SK-N-SH treated with all-trans-retinoic acid at 6 μM for 48 hours (cell line): ENCODE results near the gene HOXC4.

Source experiments
- ATAC-seq: fragments of 200-7000 bp; cut with Tn5 transposase; 3 replicates; pipeline ENCODE4 v1.9.1; 2020; ENCODE audit warnings: mild to moderate bottlenecking, moderate library complexity
- ARNTL ChIP-seq: fragments of 450-650 bp; formaldehyde crosslinking; IDR thresholded peaks from 2 replicates; pipeline ENCODE4 v1.5.0; 2020; ENCODE audit warnings: low read depth, mild to moderate bottlenecking, moderate library complexity, borderline replicate concordance
- BACH2 ChIP-seq: fragments of 250-450 bp; sonication (Bioruptor Pico); IDR thresholded peaks from 2 replicates; pipeline ENCODE4 v1.9.0; 2021; ENCODE audit warnings: mild to moderate bottlenecking, borderline replicate concordance
- CSDC2 ChIP-seq: fragments of 250-450 bp; sonication (Bioruptor Pico); IDR thresholded peaks from 2 replicates; pipeline ENCODE4 v1.5.0; 2020; ENCODE audit warnings: mild to moderate bottlenecking, moderate library complexity
- ESRRG ChIP-seq: fragments of 250-450 bp; sonication (Bioruptor Pico); IDR thresholded peaks from 2 replicates; pipeline ENCODE4 v1.6.1; 2021; ENCODE audit warnings: mild to moderate bottlenecking
- GLIS3 ChIP-seq: fragments of 250-450 bp; sonication (Bioruptor Pico); IDR thresholded peaks from 2 replicates; pipeline ENCODE4 v1.5.0; 2020; ENCODE audit warnings: mild to moderate bottlenecking, moderate library complexity
- OSR1 ChIP-seq: fragments of 250-450 bp; sonication (Bioruptor Pico); IDR thresholded peaks from 2 replicates; pipeline ENCODE4 v1.8.0; 2022; ENCODE audit warnings: moderate library complexity, mild to moderate bottlenecking, inconsistent platforms
- PPARA ChIP-seq: fragments of 250-450 bp; sonication (Bioruptor Pico); IDR thresholded peaks from 2 replicates; pipeline ENCODE4 v1.5.0; 2020; ENCODE audit warnings: mild to moderate bottlenecking, borderline replicate concordance
- RARB ChIP-seq: fragments of 250-450 bp; sonication (Bioruptor Pico); IDR thresholded peaks from 2 replicates; pipeline ENCODE4 v1.8.0; 2021; ENCODE audit warnings: mild to moderate bottlenecking, moderate library complexity
- SNAI2 ChIP-seq: fragments of 250-450 bp; sonication (Bioruptor Pico); IDR thresholded peaks from 2 replicates; pipeline ENCODE4 v1.5.0; 2020; ENCODE audit warnings: mild to moderate bottlenecking, moderate library complexity
- TCF4 ChIP-seq: fragments of 250-450 bp; sonication (Bioruptor Pico); IDR thresholded peaks from 2 replicates; pipeline ENCODE4 v1.8.0; 2021; ENCODE audit warnings: mild to moderate bottlenecking, moderate library complexity, borderline replicate concordance
- TOX ChIP-seq: fragments of 250-450 bp; sonication (Bioruptor Pico); IDR thresholded peaks from 2 replicates; pipeline ENCODE4 v1.8.0; 2021; ENCODE audit warnings: mild to moderate bottlenecking, moderate library complexity, borderline replicate concordance
- ZC3H10 ChIP-seq: fragments of 250-450 bp; sonication (Bioruptor Pico); IDR thresholded peaks from 2 replicates; pipeline ENCODE4 v1.5.1; 2021; ENCODE audit warnings: mild to moderate bottlenecking, moderate library complexity
- ZFP3 ChIP-seq: fragments of 250-450 bp; sonication (Bioruptor Pico); IDR thresholded peaks from 2 replicates; pipeline ENCODE4 v1.5.0; 2020; ENCODE audit warnings: mild to moderate bottlenecking, moderate library complexity
- ZFP30 ChIP-seq: fragments of 450-650 bp; formaldehyde crosslinking; IDR thresholded peaks from 2 replicates; pipeline ENCODE4 v1.5.0; 2022; ENCODE audit warnings: mild to moderate bottlenecking, moderate library complexity
- ZNF565 ChIP-seq: fragments of 450-650 bp; formaldehyde crosslinking; conservative IDR thresholded peaks from 2 replicates; pipeline ENCODE4 v1.5.0; 2020; ENCODE audit warnings: low read depth, mild to moderate bottlenecking, moderate library complexity
- ZNF70 ChIP-seq: fragments of 450-650 bp; formaldehyde crosslinking; IDR thresholded peaks from 2 replicates; pipeline ENCODE4 v1.5.0; 2020; ENCODE audit warnings: mild to moderate bottlenecking, moderate library complexity
- ZNF8 ChIP-seq: fragments of 450-650 bp; formaldehyde crosslinking; IDR thresholded peaks from 2 replicates; pipeline ENCODE4 v1.5.0; 2020; ENCODE audit warnings: mild to moderate bottlenecking, moderate library complexity
- TF ChIP-seq, protein P1 (sequence below): fragments of 250-450 bp; sonication (Bioruptor Pico); IDR thresholded peaks from 2 replicates; pipeline ENCODE4 v1.5.1; 2020; ENCODE audit warnings: low read depth, mild to moderate bottlenecking, moderate library complexity
- TF ChIP-seq, protein P2 (sequence below): fragments of 250-450 bp; sonication (Bioruptor Pico); IDR thresholded peaks from 2 replicates; pipeline ENCODE4 v1.5.1; 2021; ENCODE audit warnings: mild to moderate bottlenecking, moderate library complexity
- TF ChIP-seq, protein P3 (sequence below): fragments of 250-450 bp; sonication (Bioruptor Pico); IDR thresholded peaks from 2 replicates; pipeline ENCODE4 v1.8.0; 2020; ENCODE audit warnings: mild to moderate bottlenecking, moderate library complexity, borderline replicate concordance
- TF ChIP-seq, protein P4 (sequence below): fragments of 250-450 bp; sonication (Bioruptor Pico); IDR thresholded peaks from 2 replicates; pipeline ENCODE4 v1.5.0; 2020; ENCODE audit warnings: mild to moderate bottlenecking, moderate library complexity
- TF ChIP-seq, protein P5 (sequence below): fragments of 250-450 bp; sonication (Bioruptor Pico); IDR thresholded peaks from 2 replicates; pipeline ENCODE4 v1.8.0; 2021; ENCODE audit warnings: low read depth, mild to moderate bottlenecking, moderate library complexity, borderline replicate concordance

HOXC4 gene

DNA sequence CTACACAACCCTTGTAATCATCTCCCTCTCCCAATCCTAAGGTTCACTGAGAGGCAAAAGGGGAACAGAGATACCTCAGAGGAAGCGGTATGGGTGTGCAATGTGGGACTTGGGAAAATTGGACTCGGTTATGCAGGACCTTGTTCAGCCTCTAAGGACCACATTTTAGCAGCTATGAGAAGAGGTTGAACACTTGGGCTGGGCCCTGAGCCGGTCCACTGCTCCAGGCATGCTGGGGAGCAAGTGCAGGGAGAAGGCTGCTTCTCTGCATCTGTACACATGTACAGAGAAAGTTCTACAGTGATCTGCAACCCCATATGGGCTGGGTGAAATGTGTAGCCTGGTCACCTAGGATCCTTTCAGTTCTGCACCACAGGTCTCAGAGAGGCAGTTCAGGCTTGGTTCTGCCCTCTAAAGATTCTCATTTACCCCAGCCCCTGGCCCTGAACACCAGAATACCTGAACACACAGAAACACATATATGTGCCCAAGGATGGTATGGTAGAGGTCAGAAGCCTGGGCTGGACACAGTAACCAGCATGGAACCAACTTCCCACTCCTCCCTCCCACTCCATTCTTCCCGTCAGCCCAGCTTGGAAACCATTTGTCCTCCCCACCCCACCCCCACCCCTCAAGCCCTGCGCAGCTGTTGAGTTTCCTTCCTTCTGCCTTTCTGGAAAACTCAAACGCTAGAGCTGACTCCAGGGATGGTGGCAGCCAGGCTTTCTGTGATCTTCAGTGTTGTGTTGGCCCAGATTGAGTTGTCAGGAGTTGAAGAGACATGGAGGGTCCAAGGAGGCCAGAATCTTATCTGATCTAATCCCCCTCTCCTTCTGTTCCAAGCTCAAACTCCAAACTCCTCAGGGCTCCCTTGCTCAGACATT, 10.4 kb upstream of the HOXC4 start:
- TF ChIP-seq, protein P1, sequence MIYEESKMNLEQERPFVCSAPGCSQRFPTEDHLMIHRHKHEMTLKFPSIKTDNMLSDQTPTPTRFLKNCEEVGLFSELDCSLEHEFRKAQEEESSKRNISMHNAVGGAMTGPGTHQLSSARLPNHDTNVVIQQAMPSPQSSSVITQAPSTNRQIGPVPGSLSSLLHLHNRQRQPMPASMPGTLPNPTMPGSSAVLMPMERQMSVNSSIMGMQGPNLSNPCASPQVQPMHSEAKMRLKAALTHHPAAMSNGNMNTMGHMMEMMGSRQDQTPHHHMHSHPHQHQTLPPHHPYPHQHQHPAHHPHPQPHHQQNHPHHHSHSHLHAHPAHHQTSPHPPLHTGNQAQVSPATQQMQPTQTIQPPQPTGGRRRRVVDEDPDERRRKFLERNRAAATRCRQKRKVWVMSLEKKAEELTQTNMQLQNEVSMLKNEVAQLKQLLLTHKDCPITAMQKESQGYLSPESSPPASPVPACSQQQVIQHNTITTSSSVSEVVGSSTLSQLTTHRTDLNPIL (CRISPR knock-in tag), result no peak
- no peak for TF ChIP-seq ZNF565 (CRISPR knock-in tag)
- TF ChIP-seq, all 23 proteins: peak for 0
- ATAC-seq, result no peak

DNA sequence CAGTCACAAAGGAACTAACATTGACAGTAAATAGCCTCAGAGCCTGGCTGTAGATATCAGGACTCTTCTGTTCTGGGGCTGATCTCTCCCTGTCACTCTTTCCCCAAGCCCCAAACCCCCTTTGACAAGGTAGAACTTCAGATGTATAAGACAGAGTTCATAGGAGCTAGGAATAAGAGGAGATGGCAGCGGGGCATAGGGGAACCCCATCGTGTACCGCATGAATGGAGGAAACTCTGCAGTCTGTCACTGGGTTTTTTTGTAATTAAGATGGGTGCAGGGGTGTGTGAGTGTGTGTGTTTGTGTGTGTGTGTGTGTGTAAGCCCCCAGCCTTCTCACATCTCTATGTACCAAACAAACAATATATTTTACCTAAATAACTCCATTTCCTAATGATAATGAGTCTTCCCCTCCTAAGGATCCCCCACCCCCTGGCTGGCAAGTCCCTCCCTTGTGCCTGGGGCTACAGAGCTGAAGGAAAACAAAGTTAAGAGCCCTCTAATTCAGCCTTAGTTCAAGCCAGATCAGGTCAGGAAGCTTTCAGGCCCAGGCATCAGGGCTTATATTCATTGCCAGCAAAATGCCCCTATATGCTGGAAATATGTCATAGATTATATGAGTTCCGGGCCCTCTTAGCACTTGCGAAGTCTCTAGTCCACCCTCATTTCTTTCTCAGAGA, 9.1 kb upstream of the HOXC4 start:
- no peak for ATAC-seq
- no peak for TF ChIP-seq ARNTL (CRISPR knock-in tag)
- no peak for TF ChIP-seq ZFP30 (CRISPR knock-in tag)
- TF ChIP-seq TCF4 (CRISPR knock-in tag), result no peak
- no peak for TF ChIP-seq ZNF565 (CRISPR knock-in tag)
- TF ChIP-seq, protein P2, sequence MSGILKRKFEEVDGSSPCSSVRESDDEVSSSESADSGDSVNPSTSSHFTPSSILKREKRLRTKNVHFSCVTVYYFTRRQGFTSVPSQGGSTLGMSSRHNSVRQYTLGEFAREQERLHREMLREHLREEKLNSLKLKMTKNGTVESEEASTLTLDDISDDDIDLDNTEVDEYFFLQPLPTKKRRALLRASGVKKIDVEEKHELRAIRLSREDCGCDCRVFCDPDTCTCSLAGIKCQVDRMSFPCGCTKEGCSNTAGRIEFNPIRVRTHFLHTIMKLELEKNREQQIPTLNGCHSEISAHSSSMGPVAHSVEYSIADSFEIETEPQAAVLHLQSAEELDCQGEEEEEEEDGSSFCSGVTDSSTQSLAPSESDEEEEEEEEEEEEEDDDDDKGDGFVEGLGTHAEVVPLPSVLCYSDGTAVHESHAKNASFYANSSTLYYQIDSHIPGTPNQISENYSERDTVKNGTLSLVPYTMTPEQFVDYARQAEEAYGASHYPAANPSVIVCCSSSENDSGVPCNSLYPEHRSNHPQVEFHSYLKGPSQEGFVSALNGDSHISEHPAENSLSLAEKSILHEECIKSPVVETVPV (CRISPR knock-in tag), result no peak
- no peak for TF ChIP-seq ZNF8 (CRISPR knock-in tag)
- no peak for TF ChIP-seq TOX (CRISPR knock-in tag)
- TF ChIP-seq SNAI2 (CRISPR knock-in tag), result no peak
- no peak for TF ChIP-seq ZNF70
- TF ChIP-seq, protein P3, sequence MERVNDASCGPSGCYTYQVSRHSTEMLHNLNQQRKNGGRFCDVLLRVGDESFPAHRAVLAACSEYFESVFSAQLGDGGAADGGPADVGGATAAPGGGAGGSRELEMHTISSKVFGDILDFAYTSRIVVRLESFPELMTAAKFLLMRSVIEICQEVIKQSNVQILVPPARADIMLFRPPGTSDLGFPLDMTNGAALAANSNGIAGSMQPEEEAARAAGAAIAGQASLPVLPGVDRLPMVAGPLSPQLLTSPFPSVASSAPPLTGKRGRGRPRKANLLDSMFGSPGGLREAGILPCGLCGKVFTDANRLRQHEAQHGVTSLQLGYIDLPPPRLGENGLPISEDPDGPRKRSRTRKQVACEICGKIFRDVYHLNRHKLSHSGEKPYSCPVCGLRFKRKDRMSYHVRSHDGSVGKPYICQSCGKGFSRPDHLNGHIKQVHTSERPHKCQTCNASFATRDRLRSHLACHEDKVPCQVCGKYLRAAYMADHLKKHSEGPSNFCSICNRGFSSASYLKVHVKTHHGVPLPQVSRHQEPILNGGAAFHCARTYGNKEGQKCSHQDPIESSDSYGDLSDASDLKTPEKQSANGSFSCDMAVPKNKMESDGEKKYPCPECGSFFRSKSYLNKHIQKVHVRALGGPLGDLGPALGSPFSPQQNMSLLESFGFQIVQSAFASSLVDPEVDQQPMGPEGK (CRISPR knock-in tag), result no peak
- TF ChIP-seq CSDC2, result no peak
- no peak for TF ChIP-seq GLIS3 (CRISPR knock-in tag)
- TF ChIP-seq BACH2, result no peak
- no peak for TF ChIP-seq OSR1
- TF ChIP-seq ESRRG, result no peak
- TF ChIP-seq PPARA (CRISPR knock-in tag), result no peak
- TF ChIP-seq, protein P4, sequence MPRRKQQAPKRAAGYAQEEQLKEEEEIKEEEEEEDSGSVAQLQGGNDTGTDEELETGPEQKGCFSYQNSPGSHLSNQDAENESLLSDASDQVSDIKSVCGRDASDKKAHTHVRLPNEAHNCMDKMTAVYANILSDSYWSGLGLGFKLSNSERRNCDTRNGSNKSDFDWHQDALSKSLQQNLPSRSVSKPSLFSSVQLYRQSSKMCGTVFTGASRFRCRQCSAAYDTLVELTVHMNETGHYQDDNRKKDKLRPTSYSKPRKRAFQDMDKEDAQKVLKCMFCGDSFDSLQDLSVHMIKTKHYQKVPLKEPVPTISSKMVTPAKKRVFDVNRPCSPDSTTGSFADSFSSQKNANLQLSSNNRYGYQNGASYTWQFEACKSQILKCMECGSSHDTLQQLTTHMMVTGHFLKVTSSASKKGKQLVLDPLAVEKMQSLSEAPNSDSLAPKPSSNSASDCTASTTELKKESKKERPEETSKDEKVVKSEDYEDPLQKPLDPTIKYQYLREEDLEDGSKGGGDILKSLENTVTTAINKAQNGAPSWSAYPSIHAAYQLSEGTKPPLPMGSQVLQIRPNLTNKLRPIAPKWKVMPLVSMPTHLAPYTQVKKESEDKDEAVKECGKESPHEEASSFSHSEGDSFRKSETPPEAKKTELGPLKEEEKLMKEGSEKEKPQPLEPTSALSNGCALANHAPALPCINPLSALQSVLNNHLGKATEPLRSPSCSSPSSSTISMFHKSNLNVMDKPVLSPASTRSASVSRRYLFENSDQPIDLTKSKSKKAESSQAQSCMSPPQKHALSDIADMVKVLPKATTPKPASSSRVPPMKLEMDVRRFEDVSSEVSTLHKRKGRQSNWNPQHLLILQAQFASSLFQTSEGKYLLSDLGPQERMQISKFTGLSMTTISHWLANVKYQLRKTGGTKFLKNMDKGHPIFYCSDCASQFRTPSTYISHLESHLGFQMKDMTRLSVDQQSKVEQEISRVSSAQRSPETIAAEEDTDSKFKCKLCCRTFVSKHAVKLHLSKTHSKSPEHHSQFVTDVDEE (CRISPR knock-in tag), result no peak
- no peak for TF ChIP-seq ZC3H10 (CRISPR knock-in tag)
- TF ChIP-seq RARB (CRISPR knock-in tag), result no peak
- TF ChIP-seq, all 23 proteins: peak for 0

DNA sequence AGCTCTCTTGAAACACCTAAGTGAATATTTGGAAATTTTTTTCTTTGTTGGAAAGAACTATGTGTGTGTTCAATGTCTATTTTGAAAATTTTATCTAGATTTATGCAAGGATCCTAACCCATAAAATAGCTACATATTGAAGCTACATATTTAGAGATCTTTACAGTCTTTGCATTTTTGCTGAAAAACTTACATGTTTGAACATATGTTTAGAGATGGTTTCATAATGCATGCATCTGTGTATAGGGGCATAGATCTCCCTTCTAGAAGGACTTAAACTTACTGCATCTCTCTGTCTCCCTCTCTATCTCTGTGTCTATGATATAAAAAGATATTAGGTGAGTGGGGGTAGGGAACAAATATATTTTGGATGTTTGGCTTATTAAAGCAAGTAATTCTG, 8.2 kb upstream of the HOXC4 start:
- no peak for ATAC-seq
- TF ChIP-seq, protein P1 (CRISPR knock-in tag), result no peak
- no peak for TF ChIP-seq ZNF8 (CRISPR knock-in tag)
- no peak for TF ChIP-seq BACH2
- no peak for TF ChIP-seq TCF4 (CRISPR knock-in tag)
- TF ChIP-seq, protein P5, sequence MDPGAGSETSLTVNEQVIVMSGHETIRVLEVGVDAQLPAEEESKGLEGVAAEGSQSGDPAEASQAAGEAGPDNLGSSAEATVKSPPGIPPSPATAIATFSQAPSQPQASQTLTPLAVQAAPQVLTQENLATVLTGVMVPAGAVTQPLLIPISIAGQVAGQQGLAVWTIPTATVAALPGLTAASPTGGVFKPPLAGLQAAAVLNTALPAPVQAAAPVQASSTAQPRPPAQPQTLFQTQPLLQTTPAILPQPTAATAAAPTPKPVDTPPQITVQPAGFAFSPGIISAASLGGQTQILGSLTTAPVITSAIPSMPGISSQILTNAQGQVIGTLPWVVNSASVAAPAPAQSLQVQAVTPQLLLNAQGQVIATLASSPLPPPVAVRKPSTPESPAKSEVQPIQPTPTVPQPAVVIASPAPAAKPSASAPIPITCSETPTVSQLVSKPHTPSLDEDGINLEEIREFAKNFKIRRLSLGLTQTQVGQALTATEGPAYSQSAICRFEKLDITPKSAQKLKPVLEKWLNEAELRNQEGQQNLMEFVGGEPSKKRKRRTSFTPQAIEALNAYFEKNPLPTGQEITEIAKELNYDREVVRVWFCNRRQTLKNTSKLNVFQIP (CRISPR knock-in tag), result no peak
- TF ChIP-seq, protein P4 (CRISPR knock-in tag), result no peak
- TF ChIP-seq ZFP3, result no peak
- no peak for TF ChIP-seq ZNF70
- TF ChIP-seq ESRRG, result no peak
- TF ChIP-seq ZNF565 (CRISPR knock-in tag), result no peak
